H1 (cell line): Measurements from ENCODE around the gene CANX. TPM values are rescaled to one million over a fixed set of nuclear protein-coding genes. Genes with fewer than 3 reads are reported as not detected.

ENCODE experiments used
- CHD7 ChIP-seq: fragments of 300-600 bp; sonication (generic); IDR thresholded peaks from 2 replicates; pipeline ENCODE4 v1.7.1; 2012; ENCODE audit warnings: low read length, moderate library complexity, mild to moderate bottlenecking, inconsistent platforms; ENCODE audit not compliant: insufficient replicate concordance
- JUN ChIP-seq: IDR thresholded peaks from 2 replicates; pipeline ENCODE4 v1.6.1; 2011; ENCODE audit warnings: low read depth, mild to moderate bottlenecking, improper control_type of control experiment, low read length
- RBBP5 ChIP-seq: IDR thresholded peaks from 2 replicates; pipeline ENCODE4 v1.7.1; 2012; ENCODE audit warnings: low read depth, mild to moderate bottlenecking, inconsistent platforms, low read length, moderate library complexity, borderline replicate concordance
- polyA plus RNA-seq, 7 experiments: library from polyadenylated mRNA; depleted of rRNA in 3 of 7; stranded (reverse) in 5 of 7; unstranded in 2 of 7; fragments of >200 nt in 5 of 7; fragments of 200-250 nt in 2 of 7; gene quantifications; 1 replicate in 5 of 7; 2 replicates in 1 of 7; 4 replicates in 1 of 7; pipeline versions ENCODE4 v1.2.1 to v1.2.3, GENCODE V29; 2011 to 2013; ENCODE audit warnings: missing spikeins in 2 of 7, mixed read lengths in 2 of 7
- total RNA-seq: library from RNA; stranded (reverse); fragmentation: NEBNext Ultra II Directional; extraction: Animal tissue kit (Norgen Biotek cat#: 25700); gene quantifications from 2 replicates; pipeline ENCODE4 v1.2.1, GENCODE V29; 2021

The CANX gene
- total and polyA plus RNA-seq, 2 of the 8 experiments (the other 6 are each of a cell fraction or from before 2014, with no cell fraction given) = 136 to 691 TPM

DNA sequence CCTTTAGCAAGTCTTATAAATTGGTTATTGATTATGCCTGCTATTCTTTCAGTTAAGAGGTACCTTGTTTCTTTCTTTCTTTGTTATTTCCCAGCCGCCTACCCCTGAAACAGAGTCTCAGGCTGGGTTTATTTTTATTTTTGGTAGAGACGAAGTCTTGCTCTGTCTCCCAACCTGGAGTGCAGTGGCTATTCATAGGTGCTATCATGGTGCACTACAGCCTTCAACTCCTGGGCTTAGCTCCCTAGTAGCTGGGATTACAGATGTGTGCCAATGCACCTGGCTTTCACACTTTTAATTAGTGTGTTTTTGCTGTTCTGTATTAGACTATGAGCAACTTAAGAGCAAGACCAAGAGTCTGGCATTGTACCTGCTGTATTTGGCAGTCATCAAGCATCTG, 48.1 kb downstream of the CANX start (continued):
- TF ChIP-seq CHD7 = no peak
- no peak for TF ChIP-seq JUN
- no peak for TF ChIP-seq RBBP5
- TF ChIP-seq, all 59 proteins: peak for 0
